NOMO-1 (cell line): Measurements from ENCODE around the gene MRPL45.

Experiments used
- DNase-seq, 2 experiments: peaks; one replicate each; lab custom pipeline; 2025; ENCODE audit not compliant: unreplicated experiment in 2 of 2; lab: John Stamatoyannopoulos, UW

Gene MRPL45

GRCh38 chr17:38324772-38325171, 27.8 kb downstream of the MRPL45 start:
- DNase-seq: no peak

GRCh38 chr17:38325221-38325851, 28.4 kb downstream of the MRPL45 start:
- DNase-seq: no peak

- DNase-seq: peak in 1 of 2 experiments; percentile 2
These were observed 30.2 kb downstream of the MRPL45 start for GRCh38 chr17:38326996-38327792.

- DNase-seq: no peak
These were observed 31.0 kb downstream of the MRPL45 start for GRCh38 chr17:38327936-38328335.

- DNase-seq: no peak
These were observed 31.7 kb downstream of the MRPL45 start for GRCh38 chr17:38328620-38329019.

- no peak for DNase-seq
These were observed 32.3 kb downstream of the MRPL45 start for GRCh38 chr17:38329284-38329683.

GRCh38 chr17:38329808-38330730, 33.1 kb downstream of the MRPL45 start:
- no peak for DNase-seq

GRCh38 chr17:38330941-38331411, 34.0 kb downstream of the MRPL45 start:
- DNase-seq: no peak

- no peak for DNase-seq
These were observed 35.8 kb downstream of the MRPL45 start for GRCh38 chr17:38332735-38333134.

GRCh38 chr17:38333635-38334295, 36.8 kb downstream of the MRPL45 start:
- DNase-seq: peak; percentile 17 to 19

GRCh38 chr17:38334480-38335364, 37.8 kb downstream of the MRPL45 start:
- no peak for DNase-seq

GRCh38 chr17:38336838-38337237, 39.9 kb downstream of the MRPL45 start:
- DNase-seq: no peak

GRCh38 chr17:38338053-38338452, 41.1 kb downstream of the MRPL45 start:
- DNase-seq: no peak

GRCh38 chr17:38338535-38338934, 41.6 kb downstream of the MRPL45 start:
- DNase-seq: no peak

- no peak for DNase-seq
These were observed 42.9 kb downstream of the MRPL45 start for GRCh38 chr17:38339891-38340290.

- DNase-seq: no peak
These were observed 44.2 kb downstream of the MRPL45 start for GRCh38 chr17:38341035-38341721.

GRCh38 chr17:38342886-38343607, 46.1 kb downstream of the MRPL45 start:
- DNase-seq: no peak
